GM12872 (cell line): ENCODE measurements around the gene SYNPO.

ENCODE experiments used
- TF ChIP-seq, protein P1 (sequence below): IDR thresholded peaks from 3 replicates; pipeline ENCODE4 v1.5.1; 2011; ENCODE audit warnings: low read depth, mild to moderate bottlenecking, low read length, moderate library complexity; ENCODE audit not compliant: insufficient read depth

SYNPO gene

DNA sequence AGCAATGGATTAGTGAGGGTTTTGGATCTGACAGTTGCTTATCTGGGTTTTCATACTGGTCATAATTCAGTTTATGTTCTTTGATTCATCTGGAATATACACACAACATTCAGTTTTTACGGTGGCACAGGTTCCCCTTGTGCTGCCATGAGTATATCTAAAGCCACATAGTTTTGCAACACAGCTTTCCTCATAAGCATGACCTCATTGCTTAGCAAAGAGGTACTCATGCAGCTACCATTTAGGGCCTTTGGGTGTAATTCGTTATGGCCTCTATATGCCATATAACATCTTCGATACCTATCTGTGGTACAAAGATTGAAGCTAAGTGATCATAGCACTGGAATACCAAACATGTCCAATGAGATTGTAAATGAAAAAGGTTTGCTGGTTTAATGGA is 63.3 kb downstream of the SYNPO start:
- TF ChIP-seq, protein P1, sequence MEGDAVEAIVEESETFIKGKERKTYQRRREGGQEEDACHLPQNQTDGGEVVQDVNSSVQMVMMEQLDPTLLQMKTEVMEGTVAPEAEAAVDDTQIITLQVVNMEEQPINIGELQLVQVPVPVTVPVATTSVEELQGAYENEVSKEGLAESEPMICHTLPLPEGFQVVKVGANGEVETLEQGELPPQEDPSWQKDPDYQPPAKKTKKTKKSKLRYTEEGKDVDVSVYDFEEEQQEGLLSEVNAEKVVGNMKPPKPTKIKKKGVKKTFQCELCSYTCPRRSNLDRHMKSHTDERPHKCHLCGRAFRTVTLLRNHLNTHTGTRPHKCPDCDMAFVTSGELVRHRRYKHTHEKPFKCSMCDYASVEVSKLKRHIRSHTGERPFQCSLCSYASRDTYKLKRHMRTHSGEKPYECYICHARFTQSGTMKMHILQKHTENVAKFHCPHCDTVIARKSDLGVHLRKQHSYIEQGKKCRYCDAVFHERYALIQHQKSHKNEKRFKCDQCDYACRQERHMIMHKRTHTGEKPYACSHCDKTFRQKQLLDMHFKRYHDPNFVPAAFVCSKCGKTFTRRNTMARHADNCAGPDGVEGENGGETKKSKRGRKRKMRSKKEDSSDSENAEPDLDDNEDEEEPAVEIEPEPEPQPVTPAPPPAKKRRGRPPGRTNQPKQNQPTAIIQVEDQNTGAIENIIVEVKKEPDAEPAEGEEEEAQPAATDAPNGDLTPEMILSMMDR, result no peak

DNA sequence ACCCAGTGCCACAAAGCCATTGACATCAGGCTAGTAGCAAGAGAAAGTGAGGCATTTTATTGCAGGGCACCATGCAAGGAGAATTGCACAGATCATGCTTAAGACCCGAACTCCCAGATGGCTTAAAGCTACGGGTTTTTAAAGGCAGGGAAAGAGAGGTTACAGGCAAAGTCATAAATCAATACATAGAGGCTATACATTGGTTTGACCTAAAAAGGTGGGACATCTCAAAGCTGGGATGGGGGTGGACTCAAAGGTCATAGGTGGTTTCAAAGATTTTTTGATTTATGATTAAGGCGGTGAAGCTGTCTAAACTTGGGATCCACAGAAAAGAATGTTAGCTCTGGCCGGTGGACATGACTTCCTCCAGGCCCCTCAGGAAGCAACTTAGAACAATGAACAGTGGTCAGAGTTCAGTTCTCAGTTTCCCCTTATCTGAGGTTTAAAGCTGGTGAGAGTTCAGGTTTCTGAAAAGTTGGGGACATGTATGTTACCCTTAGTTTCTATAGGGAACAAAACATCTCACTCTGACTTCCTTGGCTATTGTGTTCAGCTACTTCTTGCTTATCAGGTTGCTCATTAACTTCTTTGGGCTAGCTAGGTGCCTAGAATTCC is 66.4 kb downstream of the SYNPO start:
- TF ChIP-seq, protein P1, result no peak
